Stimulated activated CD4-positive, alpha-beta T cell treated with anti-CD3 and anti-CD28 coated beads, Interleukin-4, amount 100 ng/mL, for 48 hours (primary cell): ENCODE data around the gene POLD1.
"Not testable (repeated sequence)": the region's sequence is repeated elsewhere in the genome, so short reads cannot be mapped to it uniquely, and the experiment has no call there.

Experiments
- DNase-seq, 2 donors: peaks; one replicate each; pipeline ENCODE4 v3.0.0-alpha.2; 2020; ENCODE audit warnings: low read depth in 2 of 2

The POLD1 gene

GRCh38 chr19:50365434-50366306, 18.5 kb upstream of the POLD1 start, which contains the start of gene NAPSA:
Gene NAPSA (minus strand): TSS chr19:50365639. CDS start chr19:50365621, 18 bp downstream.
- DNase-seq: no peak

DNA sequence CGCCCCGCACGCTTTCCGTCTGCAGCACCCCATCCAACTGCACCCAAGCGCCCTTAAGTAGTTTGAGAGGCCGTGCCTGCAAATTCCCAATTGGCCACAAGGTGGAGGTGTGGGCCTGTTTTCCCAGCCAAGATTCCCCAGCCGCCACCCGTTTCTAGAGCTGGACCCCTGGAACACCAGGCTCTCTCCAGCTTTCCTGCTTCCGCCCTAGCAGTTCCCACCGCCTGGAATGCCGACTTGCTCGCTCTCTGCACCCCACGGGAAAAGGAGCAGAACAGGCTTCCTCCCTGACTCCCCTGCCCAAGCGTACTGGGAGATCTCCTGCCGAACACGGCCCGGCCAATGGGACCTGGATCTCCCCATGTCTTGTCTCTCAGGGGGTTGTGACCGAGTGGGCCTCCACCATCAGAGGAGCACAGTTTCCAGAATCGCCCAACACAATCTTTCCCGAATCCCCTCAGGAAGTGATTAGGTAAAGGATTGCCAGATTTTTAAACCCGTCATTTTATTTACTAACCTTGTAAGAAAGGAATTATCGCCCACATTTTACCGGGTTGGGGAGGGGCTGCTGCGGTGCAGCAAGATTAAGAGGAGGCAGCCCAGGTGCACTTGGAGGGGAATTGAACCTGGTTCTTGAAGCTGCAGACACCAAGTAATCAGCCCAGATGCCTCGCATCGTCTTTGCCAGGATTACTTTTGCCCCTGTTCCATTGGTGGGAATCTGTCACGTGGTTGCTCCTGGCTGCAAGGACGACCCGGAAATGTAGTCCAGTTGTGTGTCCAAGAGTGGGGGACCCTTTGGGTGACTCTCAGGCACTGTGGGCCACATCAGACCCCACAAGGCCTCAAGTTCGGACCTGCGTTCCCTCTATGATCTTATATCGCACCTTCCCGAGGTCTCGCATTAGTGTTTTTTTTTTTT, 15.2 kb upstream of the POLD1 start:
- DNase-seq: peak; percentile 67 to 74

DNA sequence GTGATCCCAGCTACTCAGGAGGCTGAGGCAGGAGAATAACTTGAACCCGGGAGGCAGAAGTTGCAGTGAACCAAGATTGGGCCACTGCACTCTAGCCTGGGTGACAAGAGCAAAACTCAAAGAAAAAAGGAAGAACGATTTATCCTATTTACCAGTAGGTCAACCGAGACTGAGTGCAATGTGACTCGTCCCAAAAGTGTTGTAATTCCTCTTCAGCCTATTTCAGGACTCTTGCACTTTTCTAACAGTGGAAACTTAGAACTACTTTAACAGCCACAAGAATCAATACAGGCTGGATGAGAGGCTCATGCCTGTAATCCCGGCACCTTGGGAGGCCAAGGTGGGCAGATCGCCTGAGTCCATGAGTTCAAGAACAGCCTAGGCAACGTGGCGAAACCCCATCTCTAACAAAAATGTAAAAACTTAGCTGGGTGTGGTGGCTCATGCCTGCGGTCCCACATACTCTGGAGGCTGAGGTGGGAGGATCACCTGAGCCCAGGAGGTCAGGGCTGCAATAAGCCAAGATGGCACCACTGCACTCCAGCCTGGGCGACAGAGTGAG, 12.2 kb upstream of the POLD1 start:
- DNase-seq: no peak

DNA sequence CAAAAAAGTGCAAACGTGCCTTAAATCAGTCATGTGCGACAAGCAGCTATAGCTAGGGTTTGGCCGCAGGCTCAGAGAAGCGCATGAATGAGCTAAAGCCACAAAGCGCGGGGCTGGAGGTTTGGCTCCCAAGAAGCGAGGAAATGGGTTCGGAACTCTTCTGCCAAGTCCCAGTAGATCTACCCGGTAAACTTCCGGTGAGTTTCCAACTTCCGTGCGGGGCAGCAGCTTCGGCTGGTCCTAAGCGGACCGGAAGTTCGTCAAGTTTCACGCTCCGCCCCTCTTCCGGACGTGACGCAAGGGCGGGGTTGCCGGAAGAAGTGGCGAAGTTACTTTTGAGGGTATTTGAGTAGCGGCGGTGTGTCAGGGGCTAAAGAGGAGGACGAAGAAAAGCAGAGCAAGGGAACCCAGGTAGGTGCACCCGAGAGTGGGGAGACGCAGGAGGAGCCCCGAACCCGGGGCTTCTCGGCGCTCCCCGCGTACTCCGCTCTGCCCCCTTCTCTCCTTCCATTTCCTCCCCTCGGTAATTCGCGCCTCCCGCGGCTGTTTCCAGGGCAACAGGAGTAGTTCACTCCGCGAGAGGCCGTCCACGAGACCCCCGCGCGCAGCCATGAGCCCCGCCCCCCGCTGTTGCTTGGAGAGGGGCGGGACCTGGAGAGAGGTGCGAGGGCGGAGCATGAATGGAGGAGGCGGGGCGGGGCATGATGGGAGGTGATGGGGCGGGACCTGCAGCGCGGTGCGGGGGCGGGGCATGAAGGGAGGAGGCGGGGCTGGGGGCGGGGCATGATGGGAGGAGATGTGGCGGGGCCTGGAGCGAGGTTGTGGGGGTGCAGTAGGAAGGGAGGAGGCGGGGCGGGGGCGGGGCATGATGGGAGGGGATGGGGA, 7.7 kb upstream of the POLD1 start, which contains the start of gene NR1H2:
Gene NR1H2, plus strand, starts transcription at position 292 of the 885 bp plus-strand sequence. CDS start 1,149 bp downstream, outside the sequence.
- DNase-seq: peak; percentile 89 to 97

DNA sequence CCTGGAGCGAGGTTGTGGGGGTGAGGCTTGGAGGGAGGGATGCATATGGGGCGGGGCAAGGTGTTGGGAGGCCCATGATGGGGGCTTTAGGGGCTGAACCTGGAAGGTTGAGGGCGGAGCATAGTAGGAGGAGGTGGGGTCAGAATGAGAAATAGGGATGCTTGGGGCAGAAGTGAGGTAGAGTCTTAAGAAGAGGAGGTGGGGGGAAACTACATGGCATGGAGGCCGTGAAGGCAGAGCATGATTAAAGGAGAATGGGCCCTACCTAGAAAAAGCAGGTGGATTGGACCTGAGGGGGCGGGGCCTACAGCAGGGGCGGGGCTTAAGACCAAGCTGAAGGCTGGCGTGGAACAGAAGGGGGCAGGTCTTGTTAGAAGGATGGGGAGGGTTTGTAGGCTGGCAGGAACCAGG, 7.1 kb upstream of the POLD1 start:
- no peak for DNase-seq

DNA sequence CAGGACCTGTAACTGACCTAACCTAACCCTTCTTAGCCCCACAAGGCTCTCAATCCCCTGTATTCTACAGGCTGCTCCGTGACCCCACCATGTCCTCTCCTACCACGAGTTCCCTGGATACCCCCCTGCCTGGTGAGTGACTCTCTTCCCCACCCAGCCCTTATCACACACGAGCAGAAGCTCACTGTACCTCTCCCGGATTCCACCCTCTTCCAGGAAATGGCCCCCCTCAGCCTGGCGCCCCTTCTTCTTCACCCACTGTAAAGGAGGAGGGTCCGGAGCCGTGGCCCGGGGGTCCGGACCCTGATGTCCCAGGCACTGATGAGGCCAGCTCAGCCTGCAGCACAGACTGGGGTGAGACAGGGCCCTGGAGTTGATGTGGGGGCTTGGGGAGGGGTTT, 6.6 kb upstream of the POLD1 start:
- no peak for DNase-seq

DNA sequence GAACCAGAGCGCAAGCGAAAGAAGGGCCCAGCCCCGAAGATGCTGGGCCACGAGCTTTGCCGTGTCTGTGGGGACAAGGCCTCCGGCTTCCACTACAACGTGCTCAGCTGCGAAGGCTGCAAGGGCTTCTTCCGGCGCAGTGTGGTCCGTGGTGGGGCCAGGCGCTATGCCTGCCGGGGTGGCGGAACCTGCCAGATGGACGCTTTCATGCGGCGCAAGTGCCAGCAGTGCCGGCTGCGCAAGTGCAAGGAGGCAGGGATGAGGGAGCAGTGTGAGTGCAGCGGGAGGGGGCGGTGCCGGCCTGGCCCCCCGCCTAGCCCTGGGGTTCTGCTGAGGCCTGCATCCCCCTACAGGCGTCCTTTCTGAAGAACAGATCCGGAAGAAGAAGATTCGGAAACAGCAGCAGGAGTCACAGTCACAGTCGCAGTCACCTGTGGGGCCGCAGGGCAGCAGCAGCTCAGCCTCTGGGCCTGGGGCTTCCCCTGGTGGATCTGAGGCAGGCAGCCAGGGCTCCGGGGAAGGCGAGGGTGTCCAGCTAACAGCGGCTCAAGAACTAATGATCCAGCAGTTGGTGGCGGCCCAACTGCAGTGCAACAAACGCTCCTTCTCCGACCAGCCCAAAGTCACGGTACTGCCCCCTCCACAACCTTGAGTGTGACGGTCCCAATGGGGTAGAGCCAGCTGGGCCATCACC, 5.8 kb upstream of the POLD1 start:
- no peak for DNase-seq

GRCh38 chr19:50378863-50379236, 5.3 kb upstream of the POLD1 start:
- no peak for DNase-seq

- DNase-seq: no peak
Observed at GRCh38 chr19:50379602-50380001, 4.5 kb upstream of the POLD1 start.

DNA sequence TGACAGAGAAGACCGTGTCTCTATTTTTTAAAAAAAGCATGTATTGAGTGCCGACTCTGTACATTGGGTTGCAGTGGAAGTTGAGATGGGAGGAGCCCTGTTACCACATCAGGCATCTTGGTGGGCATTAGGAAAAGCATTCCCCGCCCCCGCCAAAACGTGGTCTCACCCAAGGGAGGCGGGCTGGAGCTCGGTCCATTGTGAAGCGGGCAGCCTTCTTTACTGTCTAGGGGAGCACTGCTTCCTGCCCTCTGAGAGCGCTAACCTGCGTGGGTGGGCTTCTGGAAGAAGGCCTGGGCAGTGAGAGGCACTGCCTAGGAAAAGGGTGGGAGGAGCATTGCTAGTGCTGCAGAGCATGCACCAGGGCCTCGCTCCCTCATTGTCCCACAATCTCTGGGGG, 4.0 kb upstream of the POLD1 start:
- DNase-seq: no peak

- DNase-seq: no peak
Observed at GRCh38 chr19:50380751-50381151, 3.4 kb upstream of the POLD1 start.

GRCh38 chr19:50381881-50382729, 2.0 kb upstream of the POLD1 start:
- no peak for DNase-seq

DNA sequence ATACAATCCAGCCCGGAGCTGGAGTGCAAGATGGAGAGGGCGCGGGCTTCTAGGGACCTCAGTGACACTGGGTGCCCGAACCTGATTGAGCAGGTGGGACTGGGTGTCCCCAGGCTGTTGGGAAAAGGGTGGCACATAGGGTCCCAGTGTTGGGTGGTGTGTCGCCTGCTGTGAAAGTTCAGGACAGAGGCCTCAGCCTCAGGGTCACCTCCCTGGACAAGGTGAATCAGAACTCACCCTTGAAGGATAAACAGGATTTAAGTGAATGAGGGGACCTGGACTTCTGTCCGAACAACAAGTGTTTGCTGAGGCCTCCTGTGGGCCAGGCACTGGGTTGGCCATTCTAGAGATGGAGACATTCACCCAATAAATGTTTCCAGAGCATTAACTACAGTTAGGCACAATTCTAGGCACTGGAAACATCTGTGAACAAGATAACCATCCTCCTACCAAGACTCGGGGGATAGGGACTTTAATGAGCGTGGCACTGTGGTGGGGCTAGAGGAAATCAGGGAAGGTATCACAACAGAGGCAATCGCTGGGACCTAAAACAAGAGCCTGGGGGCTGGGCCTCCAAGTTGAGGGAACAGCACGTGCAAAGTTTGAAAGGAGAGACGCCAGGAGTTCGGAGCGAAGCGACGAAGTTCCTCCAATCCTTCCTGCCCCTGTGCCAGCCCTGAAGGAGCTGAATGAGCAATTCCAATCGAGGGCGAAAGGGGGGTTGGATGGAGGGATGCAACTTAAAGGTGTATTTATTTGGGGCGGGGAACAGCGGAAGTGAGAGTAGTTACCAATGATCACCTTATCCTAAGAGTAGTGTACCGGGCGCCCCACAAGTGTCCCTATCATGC, 921 bp upstream of the POLD1 start:
- DNase-seq: no peak

GRCh38 chr19:50384685-50385535, 763 bp downstream of the POLD1 start:
- no peak for DNase-seq

DNA sequence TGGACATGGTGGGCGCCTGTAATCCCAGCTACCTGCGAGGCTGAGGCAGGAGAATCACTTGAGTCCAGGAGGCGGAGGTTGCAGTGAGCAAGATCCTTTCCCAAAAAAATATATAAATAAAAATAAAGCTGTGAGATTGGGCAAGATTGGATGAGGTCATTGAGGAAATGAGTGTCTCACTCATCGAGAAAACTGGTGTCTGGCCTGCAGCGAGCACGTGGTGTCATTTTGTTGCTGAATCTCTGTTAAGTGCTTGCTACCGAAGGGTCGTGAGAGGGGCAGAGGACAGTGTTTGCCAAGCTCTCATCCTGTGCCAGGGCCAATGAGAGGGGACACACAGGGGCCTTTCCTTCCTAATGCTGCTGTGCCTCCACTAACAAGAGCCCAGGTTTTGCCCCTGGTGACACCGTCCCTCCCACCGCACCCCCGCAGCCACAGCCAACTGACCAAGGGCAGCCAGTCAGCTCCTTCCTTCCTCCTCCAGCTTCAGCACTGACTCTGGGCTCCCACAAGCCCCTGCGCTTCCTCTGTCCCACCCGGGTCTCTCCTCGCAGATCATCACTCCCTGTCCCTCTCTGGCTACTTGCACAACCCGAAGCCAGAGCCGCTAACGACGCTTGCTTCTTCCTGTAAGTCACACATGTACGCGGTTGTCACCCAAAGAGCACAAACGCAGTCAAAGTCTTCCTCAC, 3.2 kb downstream of the POLD1 start:
- no peak for DNase-seq

GRCh38 chr19:50387868-50388245, 3.7 kb downstream of the POLD1 start:
- DNase-seq: no peak

DNA sequence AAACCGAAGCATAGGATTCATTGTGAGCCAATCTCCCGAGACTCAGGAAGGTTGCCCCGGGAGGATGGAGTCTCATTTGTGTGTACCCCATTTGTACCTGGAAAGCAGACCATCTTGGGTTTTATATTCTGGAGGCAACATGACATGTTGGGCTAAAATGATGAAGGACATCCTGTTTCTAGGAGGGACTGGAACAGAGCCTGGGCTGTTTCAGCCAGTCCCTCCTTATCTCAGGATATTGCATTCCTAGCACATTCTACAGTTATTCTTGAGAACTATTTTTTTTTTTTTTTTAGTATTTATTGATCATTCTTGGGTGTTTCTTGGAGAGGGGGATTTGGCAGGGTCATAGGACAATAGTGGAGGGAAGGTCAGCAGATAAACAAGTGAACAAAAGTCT, 6.1 kb downstream of the POLD1 start:
- not testable (repeated sequence) for DNase-seq
